ENCODE measurements around the gene FBRSL1. TPM values are rescaled to one million over a fixed set of nuclear protein-coding genes. Genes with fewer than 3 reads are reported as not detected.
"Not testable (repeated sequence)": the region's sequence is repeated elsewhere in the genome, so short reads cannot be mapped to it uniquely, and the experiment has no call there.

Gene FBRSL1
- total RNA-seq, 1 experiment from 2014 or later: 15.5 TPM

DNA sequence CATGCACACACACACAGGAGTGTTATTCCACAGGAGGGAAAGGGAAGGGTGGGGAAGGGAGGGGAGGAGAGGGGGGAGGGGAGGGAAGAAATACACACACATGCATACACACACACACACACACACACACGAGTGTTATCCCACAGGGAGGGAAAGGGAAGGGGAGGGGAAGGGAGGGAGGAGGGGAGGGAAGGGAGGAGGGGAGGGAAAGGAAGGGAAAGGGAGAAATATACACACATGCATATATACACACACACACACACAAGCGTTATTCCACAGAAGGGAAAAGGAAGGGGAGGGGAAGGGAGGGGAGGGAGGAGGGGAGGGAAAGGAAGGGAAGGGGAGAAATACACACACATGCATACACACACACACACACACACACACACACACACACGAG is 19.6 kb upstream of the FBRSL1 start:
- DNase-seq (ENCODE audit: low read depth): no peak

DNA sequence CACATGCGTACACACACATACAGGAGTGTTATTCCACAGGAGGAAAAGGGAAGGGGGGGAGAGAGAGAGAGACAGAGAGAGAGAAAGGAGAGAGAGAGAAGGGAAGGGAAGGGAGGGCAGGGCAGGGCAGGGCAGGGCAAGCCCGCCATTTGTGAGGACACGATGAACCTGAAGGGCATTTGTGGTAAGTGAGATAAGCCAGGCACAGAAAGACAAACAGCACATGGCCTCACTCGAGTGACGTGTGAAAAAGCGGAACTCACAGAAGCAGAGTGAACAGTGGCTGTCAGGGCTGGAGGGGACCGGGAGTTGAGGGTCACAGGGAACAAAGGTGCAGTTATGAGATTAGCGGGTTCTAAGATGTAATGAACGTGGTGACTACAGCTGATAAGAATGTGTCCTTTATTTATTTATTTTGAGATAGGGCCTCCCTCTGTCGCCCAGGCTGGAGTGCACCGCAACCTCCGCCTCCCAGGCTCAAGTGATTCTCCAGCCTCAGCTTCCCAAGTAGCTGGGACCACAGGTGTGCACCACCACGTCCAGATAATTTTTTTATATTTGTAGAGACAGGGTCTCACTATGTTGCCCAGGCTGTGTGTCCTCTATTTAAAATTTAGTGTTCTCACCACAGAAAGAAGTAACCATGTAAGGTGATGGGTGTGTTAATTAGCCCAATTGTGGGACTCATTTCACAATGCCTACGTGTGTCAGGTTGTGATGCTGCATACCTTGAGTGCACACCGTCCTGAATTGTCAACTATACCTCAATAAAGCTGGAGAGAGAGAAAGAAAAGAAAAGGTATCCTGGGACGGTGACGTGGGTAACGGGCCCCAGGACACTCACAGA is 18.7 kb upstream of the FBRSL1 start:
- DNase-seq (ENCODE audit: low read depth): no peak

DNA sequence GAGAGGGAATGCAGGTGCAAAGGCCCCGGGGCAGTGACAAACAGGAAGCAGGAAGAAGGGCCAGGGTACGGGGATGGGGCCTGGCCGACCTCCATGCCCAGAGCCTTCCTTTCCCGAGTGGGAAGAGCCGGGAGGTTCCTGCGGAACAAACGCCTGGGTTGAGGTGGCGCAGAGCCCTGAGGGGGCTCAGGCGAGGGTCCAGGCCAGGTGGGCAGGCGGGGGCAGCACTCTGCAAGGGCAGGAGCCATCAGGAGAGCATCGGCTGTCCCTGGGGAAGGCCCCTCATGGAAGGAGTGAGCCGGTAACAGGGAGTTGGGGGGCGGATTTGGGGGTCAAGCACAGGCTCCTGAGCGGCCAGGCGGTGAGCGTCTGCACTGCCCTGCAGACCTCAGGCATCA is 18.1 kb upstream of the FBRSL1 start:
- no peak for DNase-seq (ENCODE audit: low read depth)

DNA sequence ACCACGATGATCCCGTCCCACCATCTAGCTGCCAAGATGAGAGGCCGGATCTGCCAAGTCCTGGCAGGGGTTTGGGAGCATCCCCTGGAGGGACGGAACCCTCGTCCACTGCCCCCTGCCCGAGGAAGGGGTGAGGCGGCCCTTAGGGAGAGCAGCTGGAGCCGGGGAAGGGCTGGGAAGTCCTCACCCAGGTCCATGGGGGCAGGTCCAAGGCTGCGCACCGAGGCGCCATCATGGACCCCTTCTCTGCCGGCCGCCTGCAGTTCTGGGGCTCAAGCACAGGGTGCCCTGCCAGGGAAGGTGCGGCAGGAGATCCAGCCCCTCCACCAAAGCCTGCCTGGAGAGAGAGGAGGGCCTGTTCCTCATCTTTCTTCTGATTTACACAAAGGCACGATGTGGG is 17.6 kb upstream of the FBRSL1 start:
- DNase-seq (ENCODE audit: low read depth): no peak

DNA sequence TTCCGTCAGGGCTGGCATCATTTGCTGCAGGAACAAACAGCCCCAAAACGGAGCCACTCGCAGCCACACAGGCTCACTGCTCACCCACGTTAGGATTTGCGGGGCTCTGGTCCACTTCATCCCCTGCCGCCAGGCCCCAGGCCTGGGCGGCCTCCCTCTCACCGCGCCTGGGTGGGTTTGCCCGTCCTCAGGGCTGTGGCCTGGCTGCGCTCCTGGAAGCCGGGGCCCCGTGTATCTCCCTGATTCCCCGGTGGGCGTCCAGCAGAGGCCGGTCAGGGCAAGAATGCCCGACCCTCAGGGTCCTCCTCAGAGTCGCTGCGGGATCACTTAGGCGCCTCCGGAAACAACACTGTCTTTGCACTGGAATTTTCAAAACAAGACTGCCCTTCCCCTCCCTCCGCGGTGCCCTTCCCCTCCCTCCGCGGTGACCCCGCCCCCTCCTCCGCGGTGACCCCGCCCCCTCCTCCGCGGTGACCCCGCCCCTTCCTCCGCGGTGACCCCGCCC is 15.7 kb upstream of the FBRSL1 start:
- DNase-seq (ENCODE audit: low read depth): no peak

DNA sequence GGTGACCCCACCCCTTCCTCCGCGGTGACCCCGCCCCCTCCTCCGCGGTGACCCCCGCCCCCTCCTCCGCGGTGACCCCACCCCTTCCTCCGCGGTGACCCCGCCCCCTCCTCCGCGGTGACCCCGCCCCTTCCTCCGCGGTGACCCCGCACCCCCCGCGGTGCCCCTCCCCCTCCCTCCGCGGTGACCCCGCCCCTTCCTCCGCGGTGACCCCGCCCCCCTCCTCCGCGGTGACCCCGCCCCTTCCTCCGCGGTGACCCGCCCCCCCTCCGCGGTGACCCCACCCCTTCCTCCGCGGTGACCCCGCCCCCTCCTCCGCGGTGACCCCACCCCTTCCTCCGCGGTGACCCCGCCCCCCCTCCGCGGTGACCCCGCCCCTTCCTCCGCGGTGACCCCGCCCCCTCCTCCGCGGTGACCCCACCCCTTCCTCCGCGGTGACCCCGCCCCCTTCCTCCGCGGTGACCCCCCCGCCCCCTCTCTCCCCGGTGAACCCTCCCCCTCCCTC is 15.1 kb upstream of the FBRSL1 start:
- not testable (repeated sequence) for DNase-seq (ENCODE audit: low read depth)

DNA sequence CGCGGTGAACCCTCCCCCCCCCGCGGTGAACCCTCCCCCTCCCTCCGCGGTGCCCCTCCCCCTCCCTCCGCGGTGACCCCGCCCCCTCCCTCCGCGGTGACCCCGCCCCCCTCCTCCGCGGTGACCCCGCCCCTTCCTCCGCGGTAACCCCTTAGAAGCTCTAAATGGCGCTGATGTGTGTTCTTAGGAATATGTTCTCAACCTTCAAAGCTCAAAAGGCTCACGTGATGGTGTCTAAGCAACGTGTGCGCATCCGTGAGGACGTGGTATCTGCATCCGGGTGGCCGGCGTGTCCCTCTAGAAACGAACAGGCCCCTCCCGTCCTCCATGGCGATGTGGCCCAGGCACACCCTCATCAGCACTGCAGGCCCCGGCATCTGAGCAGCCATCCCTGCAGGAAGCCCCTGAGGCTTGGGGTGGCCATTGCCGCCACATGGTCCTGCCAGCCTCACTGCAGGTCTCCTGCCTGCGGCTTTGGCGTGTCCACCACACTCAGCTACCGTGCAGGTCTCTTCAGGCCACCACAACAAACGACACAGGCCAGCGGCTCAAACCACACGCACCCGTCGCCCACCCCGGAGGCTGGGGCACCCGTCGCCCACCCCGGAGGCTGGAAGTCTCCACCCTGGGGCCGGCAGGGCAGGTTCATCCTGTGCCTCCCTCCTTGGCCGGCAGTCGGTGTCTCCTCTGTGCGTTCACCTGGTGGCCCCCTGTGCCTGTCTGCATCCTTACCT is 14.5 kb upstream of the FBRSL1 start:
- DNase-seq (ENCODE audit: low read depth): no peak

DNA sequence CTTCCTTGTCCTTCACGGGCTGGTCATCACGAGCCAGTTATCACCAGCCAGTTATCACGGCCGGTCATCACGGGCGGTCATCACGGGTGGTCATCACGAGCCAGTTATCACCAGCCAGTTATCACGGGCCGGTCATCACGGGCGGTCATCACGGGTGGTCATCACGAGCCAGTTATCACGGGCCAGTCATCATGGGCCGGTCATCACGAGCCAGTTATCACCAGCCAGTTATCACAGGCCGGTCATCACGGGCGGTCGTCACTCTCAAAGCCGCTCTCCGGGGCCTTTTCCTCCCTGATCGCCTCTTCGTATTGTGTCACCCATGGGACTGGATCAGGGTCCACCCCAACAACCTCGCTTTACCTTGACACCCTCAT is 13.9 kb upstream of the FBRSL1 start:
- no peak for DNase-seq (ENCODE audit: low read depth)

DNA sequence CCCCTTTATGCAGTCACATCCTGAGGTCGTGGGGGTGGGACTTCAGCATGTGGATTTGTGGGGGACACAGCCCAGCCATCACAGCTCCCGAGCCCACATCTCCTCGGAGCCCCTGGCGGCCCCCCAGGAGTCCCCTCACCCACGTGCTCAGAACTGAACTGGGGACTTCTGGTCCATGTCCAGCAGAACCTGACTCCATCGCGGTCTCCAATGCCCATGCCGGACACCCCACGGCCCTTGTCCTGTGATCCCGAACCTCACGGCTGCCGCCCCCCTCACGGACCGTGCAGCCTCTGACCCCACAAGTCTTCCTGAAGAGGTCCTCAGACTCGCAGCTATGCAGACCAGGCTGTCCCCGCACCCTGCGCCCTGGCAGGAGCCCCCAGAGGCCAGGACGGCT is 13.5 kb upstream of the FBRSL1 start:
- DNase-seq (ENCODE audit: low read depth): no peak

DNA sequence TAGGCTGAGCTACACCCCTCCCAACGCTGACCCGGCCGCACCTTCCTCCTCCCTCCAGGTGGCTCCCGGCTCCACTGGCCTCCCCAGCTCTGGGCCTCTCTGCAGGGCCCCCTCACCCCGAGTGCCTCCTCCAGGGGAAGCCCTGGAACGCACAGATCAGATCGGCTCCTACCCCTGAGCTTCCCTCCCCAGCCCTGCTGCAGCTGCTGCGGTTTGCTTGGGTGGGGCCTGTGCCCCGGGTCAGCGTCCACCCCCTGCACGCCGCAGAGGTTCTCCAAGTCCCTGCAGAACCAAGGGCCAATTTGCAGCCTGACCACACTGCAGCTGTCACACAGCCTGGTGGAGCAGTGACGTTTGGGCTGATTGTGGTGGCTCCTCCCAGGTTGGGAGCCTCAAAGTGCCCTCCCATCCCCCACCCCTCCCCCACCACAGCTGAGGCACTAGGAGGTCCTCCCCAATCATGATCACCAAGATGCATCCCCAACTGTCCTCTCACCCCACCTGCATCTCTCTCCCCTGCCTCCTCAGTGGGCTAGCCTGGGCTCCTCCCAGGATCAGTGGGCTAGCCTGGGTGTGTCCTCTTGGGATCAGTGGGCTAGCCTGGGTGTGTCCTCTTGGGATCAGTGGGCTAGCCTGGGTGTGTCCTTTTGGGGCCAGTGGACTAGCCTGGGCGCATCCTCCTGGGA is 12.8 kb upstream of the FBRSL1 start:
- no peak for DNase-seq (ENCODE audit: low read depth)

DNA sequence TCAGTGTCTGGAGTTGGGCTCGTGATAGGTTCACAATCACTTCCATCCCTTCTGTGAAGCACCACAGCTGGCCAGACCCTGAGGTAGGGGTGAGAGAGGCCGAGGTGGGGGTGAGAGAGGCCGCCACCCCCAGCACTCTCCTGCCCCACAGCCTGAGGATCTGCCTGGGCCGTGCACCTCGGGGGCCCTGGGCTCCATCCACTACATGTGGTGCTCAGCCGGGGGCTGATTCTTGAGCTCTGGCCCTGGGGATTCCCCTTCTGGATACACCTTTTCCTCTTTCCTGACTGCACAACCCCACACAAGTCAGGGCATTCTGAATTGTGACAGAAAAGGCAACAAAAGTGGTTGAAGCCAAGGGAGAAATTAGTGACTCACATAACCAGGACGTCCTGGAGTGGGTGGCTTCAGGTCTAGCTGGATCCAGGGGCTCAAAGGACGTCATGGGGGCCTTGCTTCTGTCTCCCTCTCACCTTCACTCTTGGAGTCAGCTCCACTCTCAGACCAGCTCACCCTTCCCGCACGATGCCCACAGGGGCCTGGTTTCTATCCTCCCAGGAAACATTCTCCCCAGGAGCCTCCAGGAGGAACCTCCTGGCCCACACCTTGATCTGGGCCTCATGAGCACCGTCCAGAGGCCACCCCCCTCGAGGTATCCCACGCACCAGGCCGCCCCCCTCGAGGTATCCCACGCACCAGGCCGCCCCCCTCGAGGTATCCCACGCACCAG is 12.1 kb upstream of the FBRSL1 start:
- no peak for DNase-seq (ENCODE audit: low read depth)

DNA sequence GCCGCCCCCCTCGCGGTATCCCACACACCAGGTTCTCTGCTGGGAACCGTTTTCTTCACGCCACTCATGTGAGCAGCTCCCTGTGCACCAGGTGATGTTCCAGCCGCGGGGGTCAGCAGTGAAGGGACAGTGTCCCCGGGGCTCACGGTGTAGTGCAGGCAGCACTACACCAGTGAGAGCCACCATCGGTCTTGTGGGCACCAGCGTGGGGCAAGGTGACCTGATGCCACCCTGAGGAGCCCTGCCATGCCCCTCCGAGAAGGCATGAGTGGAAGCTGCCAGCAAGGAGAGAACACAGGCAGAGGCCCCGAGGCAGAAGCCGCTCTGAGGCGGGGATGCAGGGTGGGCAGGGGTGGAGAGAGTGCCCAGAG is 11.5 kb upstream of the FBRSL1 start:
- no peak for DNase-seq (ENCODE audit: low read depth)

DNA sequence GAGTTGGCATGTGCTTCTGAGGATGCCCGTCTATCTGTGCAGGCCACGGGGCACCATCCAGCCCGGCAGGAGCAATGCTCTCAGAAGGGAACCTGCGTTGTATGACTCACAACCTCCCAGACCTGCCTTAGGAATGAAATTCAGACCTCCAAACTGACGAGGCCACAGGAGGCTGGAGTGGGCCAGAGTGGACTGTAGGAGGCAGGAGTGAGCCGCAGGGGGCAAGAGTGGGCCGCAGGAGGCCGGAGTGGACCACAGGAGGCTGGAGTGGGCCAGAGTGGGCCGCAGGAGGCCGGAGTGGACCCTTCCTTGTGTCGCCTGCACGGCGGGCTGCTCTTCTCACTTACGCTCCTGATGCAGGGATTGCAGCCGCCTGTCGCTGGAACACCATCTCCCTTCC is 11.1 kb upstream of the FBRSL1 start:
- peak; percentile 30 for DNase-seq (ENCODE audit: low read depth)

DNA sequence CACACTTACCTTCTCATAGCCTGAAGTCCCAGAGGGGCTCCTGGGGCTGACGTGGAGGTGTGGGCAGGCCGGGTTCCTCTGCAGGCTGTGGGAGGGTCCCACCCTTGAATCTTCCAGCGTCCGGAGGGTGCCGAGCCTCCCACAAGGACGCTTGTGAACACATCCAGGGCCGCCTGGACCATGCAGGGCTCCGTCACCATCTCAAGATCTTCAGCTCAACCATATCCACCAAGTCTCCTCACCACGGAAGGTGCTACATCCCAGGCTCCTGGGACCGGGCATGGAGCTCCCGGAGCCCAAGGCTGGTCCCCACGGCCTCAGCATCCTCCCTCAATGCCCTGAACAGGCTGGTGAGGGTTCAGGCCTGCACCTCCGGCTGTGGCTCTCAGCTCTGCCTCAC is 10.7 kb upstream of the FBRSL1 start:
- no peak for DNase-seq (ENCODE audit: low read depth)

DNA sequence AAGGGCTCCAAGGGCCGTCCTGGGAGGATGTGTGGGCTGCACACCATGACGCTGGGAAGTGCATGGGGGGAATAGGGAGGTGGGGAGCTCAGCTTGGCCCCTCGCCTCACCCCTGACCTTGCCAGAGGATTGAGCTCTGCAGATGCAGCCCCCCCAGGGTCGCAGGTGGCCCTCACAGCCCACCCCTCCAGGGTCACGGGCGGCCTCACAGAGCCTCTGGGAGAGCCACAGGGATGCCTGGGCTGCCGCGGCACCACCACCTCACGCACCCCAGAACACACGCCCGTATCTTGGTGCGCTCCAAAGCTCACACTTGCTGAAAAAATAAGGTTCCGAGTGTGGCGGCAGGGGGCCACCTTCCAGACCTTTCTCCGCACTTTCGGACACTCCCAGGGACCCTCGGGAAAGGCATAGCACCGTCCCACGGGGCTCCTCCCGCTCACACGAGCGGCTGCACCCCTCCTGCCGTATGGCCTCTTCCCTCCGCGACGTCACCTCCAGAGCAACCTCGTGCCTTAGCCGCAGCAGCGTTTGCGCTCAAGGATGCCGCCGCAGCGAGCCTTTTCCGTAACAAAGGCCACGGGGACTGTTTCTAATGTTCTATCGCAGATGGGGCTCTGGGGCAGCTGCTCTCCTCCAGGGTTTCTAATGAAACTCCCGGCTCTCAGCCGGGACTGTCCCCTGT is 9.9 kb upstream of the FBRSL1 start:
- DNase-seq (ENCODE audit: low read depth): no peak

DNA sequence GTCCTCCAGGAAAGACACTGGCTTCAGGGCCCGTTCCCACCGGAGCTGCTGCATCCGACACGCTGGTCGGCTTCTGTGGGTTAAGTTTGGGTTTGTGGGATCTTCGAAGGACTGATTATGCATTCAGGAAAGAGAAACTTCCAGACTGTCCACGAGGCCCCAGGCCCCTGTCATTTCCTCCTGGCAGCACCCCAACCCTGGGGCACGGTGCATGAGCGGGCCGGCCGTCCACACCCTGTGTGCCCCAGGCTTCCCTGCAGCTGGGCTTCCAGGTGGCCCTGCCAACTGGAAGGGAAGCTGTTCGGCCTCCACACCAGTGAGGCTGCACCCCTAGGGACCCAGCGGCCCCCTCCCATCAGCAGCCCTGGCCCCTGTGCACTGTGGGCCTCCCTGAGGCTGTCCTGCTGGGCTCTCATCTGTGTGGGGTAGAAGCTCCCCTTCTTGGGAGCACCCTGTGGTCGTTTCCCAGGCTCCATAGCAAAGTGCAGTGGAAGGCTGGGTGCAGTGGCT is 9.3 kb upstream of the FBRSL1 start:
- no peak for DNase-seq (ENCODE audit: low read depth)

DNA sequence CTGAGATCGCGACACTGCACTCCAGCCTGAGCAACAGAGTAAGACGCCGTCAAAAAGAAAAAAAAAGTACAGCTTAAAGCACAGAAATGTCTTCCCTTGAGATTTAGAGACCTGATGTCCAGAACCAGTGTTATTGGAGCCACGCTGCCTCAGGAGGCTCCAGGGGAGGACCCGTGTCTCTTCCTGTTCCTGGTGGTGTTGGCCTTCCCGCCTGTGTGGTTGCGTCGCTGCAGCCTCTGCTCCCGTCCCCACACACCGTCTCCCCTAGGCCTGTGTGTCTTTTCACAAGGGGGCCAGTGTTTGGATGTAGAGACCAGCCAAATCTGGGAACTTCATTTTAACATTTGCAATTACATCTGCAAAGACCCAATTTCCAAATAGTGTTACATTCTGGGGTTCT is 8.6 kb upstream of the FBRSL1 start:
- DNase-seq (ENCODE audit: low read depth): no peak

DNA sequence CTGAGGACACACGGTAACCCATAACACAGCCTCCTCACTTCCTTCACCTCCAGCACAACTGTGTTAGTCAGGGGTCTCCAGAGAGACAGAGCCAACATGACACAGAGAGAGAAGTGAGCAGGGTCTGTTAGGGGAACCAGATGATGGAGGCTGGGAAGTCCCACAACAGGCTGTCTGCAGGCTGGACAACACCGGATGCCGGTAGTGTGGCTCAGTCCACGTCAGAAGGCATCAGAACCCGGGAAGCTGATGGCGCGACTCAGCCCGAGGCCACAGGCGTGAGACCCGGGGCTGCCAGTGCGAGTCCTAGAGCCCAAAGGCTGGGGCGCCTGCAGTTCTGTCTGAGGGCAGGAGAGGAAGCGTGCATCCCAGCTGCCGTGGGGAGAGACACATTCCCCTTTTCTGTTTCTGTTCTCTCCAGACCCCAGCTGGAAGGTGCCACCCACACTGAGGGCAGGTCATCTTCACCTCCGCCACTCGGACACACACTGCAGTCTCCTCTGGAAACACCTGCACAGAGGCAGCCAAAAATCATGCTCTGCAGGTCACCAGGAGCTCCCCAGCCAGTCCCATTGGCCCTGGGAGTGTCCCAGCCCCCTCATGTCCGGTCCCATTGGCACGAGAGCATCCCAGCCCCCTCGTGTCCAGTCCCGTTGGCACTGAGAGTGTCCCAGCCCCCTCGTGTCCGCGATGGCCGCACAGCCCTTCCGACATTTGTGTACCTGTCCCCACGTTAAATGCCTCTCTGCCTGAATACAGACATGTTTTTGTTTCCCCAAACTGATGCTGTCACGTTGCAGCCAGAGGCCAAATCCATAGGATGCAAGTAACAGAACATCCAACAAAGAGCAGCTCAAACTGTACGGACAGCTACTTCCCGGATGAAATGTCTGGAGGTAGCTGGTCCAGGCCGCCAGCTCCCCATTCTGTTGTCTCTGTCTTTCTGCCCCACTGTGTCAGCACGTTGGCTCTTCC is 7.9 kb upstream of the FBRSL1 start:
- DNase-seq (ENCODE audit: low read depth): no peak

DNA sequence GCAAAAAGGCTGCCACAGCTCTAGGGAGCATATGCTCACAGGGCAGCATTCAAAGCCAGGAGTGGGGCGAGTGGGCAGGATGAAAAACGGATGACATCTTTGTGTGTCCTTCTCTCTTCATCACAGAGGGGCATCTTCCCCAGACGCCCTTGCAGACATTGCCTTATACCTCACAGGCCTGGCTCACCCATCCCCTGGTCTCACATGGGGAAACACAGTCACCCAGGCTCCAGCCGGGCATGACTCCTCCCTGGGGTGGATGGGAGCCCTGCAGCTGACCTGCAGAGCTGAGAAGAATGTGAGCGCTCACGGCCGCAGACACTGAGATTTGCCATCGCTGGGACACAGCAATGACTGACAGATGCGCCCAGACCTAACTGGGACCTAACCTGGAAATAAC is 7.2 kb upstream of the FBRSL1 start:
- no peak for DNase-seq (ENCODE audit: low read depth)
